Measurements from ENCODE around the gene ADAMTS12. TPM values are rescaled to one million over a fixed set of nuclear protein-coding genes. Genes with fewer than 3 reads are reported as not detected.

ADAMTS12 gene
- total RNA-seq, 6 experiments from 2014 or later: 1.1 to 3.9 (median 1.7) TPM

DNA sequence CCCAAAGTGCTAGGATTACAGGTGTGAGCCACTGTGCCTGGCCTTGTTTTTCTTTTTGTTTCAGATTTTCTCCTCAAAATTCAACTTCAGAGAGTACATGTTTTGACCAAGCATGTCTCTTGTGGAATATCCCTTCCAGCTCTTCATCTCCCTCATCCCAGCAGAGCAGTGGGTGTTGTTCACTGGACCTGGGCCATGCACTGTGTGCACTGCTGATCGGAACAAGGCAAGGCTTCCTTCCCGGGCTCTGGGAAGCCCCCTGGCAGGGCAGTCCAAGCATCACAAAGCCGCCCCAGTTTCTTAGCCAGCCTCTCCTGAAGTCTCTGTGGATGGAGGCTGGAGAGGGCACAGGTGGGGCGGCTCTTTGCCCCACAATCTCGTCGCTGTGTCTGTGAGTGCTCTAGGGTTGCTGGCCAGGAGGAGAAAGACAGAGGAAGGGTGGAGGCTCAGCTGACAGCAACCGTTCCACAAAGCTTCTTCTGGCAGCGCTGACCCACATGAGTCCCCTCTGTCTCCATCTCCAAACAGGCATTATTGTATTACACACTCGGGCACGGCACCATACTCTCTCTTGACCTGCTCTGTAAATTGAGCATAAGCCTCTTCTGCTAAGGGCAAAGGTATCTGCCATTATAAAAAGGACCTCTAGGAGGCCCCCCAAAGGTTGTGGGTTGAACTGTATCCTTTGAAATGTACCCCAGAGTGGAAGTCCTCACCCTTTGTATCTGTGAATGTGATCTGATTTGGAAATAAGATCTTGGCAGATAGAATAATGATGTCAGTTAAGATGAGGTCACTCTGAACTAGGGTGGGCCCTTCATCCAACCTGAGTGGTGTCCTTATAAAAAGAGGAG is 361.4 kb downstream of the ADAMTS12 start:
- ATAC-seq: no peak
- Histone ChIP-seq H3K9me3 (no peaks in the 10 kb centered on the region), H3K27me3 (no peaks in the 10 kb centered on the region), H3K4me1 (no peaks in the 10 kb centered on the region), H3K27ac (no peak overlapping the region), H3K4me3 (no peak overlapping the region), H3K36me3 (no peaks in the 10 kb centered on the region)
- TF ChIP-seq POLR2A (IDR thresholded peaks at IDR 0.05): no peak
- DNase-seq: no peak
- WGBS (ENCODE audit: insufficient coverage, low coverage, low lambda C conversion rate, missing lambda C conversion rate): 69% methylated on average over 7 of the region's 10 CpGs
- intact Hi-C loops (cut with DNase I): no loop called here

DNA sequence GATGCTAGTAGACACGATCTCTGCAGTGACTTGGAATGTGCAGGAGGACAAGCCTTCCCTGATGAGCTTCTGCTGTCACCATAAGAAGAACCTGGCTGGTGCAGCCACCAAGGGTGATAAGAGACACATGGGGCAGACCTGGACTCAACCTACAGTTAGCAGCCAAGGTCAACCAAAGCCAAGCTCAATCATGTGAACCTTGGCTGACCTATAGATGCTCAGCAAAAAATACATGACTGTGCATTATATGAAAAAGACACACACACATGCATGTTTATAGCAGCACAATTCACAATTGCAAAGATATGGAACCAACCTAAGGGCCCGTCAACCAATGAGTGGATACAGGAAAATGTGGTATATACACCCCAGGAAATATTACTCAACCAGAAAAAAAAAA is 364.1 kb downstream of the ADAMTS12 start:
- H3K4me1 ChIP-seq: no peaks in the 10 kb centered on the region
- no peak for TF ChIP-seq POLR2A (IDR thresholded peaks at IDR 0.05)
- TF ChIP-seq CTCF (IDR thresholded peaks at IDR 0.05): no peak
- ATAC-seq: no peak
- no peaks in the 10 kb centered on the region for H3K9me3 ChIP-seq
- no peaks in the 10 kb centered on the region for H3K27me3 ChIP-seq
- intact Hi-C loops (cut with DNase I): no loop called here
- WGBS (ENCODE audit: insufficient coverage, low coverage, low lambda C conversion rate, missing lambda C conversion rate): 92% methylated on average over 2 of the region's 2 CpGs
- H3K36me3 ChIP-seq: no peaks in the 10 kb centered on the region
- DNase-seq: no peak
- no peak overlapping the region for H3K4me3 ChIP-seq
- no peak overlapping the region for H3K27ac ChIP-seq

DNA sequence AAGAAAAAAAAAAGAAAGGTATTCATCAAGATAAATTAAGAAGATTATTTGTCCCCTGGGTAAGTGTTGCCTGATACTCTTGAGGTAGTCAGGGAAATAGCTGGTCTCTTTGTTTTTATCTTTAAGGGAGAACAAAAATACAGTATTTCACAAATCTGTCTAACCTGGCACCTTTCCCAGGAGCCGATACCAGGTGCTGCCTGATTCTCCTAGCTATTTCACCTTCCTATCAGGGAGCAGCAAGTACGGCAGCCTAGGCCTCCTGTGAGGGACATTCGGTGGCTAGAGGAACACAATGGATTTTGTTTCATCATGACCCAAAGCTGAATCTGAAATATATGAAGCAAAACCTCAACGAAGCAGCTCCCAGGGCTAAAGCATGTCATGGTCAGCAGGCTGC is 365.0 kb downstream of the ADAMTS12 start:
- H3K27ac ChIP-seq: no peak overlapping the region
- no peaks in the 10 kb centered on the region for H3K36me3 ChIP-seq
- no peaks in the 10 kb centered on the region for H3K9me3 ChIP-seq
- intact Hi-C loops (cut with DNase I): no loop called here
- no peak for ATAC-seq
- no peaks in the 10 kb centered on the region for H3K4me1 ChIP-seq
- H3K4me3 ChIP-seq: no peak overlapping the region
- no peaks in the 10 kb centered on the region for H3K27me3 ChIP-seq
- TF ChIP-seq POLR2A (IDR thresholded peaks at IDR 0.05) (no peak), CTCF (IDR thresholded peaks at IDR 0.05) (no peak)
- DNase-seq: no peak
- 32% methylated on average over 3 of the region's 4 CpGs for WGBS (ENCODE audit: insufficient coverage, low coverage, low lambda C conversion rate, missing lambda C conversion rate)

GRCh38 chr5:33524476-33524875 is 367.3 kb downstream of the ADAMTS12 start:
- H3K27ac ChIP-seq: no peak overlapping the region
- no peak for ATAC-seq
- H3K9me3 ChIP-seq: no peaks in the 10 kb centered on the region
- TF ChIP-seq CTCF (IDR thresholded peaks at IDR 0.05): no peak
- no peak for TF ChIP-seq POLR2A (IDR thresholded peaks at IDR 0.05)
- no peaks in the 10 kb centered on the region for H3K4me1 ChIP-seq
- 67% methylated on average over 2 of the region's 2 CpGs for WGBS (ENCODE audit: insufficient coverage, low coverage, low lambda C conversion rate, missing lambda C conversion rate)
- no peaks in the 10 kb centered on the region for H3K36me3 ChIP-seq
- H3K4me3 ChIP-seq: no peak overlapping the region
- DNase-seq: no peak
- H3K27me3 ChIP-seq: no peaks in the 10 kb centered on the region
- intact Hi-C loops (cut with DNase I): no loop called here

- H3K27ac ChIP-seq: no peak overlapping the region
- ATAC-seq (no peak), DNase-seq (no peak)
- H3K4me3 ChIP-seq: no peak overlapping the region
- H3K9me3 ChIP-seq: no peaks in the 10 kb centered on the region
- WGBS (ENCODE audit: insufficient coverage, low coverage, low lambda C conversion rate, missing lambda C conversion rate): 65% methylated on average over 2 of the region's 2 CpGs
- intact Hi-C loops (cut with DNase I): no loop called here
- no peak for TF ChIP-seq CTCF (IDR thresholded peaks at IDR 0.05)
- no peak for TF ChIP-seq POLR2A (IDR thresholded peaks at IDR 0.05)
- H3K36me3 ChIP-seq: no peaks in the 10 kb centered on the region
- no peaks in the 10 kb centered on the region for H3K4me1 ChIP-seq
- no peaks in the 10 kb centered on the region for H3K27me3 ChIP-seq
Measured at GRCh38 chr5:33523208-33523771, 368.5 kb downstream of the ADAMTS12 start.
